GM10266 (cell line): ENCODE results near the gene DNAH17.

Experiments
- DNase-seq: peaks from one replicate; pipeline ENCODE4 v3.0.0; 2012; ENCODE audit errors: extremely low spot score
- TF ChIP-seq, protein P1 (sequence below): IDR thresholded peaks from 2 replicates; pipeline ENCODE4 v1.5.1; 2012; ENCODE audit warnings: mild to moderate bottlenecking, low read depth; ENCODE audit not compliant: control insufficient read depth, insufficient read depth; ENCODE audit errors: missing control alignments

DNAH17 gene

DNA sequence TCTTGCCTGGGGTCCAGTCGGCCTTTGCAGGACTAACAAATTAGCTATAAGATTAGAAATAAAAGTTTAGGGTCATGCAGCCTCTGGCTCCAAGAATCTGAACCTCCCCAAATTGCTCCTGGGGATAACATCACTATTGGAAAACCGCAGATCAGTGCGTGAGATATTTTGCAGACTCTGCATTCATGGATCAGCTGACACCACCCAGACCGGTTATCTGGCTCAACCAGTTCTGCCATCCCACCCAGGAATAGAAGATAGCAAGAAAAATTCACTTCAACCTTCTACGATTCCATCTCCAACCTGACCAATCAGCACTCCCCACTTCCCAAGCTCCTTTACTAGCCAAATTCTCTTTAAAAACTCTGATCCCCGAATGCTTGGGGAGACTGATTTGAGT, 203.0 kb downstream of the DNAH17 start:
- TF ChIP-seq, protein P1, sequence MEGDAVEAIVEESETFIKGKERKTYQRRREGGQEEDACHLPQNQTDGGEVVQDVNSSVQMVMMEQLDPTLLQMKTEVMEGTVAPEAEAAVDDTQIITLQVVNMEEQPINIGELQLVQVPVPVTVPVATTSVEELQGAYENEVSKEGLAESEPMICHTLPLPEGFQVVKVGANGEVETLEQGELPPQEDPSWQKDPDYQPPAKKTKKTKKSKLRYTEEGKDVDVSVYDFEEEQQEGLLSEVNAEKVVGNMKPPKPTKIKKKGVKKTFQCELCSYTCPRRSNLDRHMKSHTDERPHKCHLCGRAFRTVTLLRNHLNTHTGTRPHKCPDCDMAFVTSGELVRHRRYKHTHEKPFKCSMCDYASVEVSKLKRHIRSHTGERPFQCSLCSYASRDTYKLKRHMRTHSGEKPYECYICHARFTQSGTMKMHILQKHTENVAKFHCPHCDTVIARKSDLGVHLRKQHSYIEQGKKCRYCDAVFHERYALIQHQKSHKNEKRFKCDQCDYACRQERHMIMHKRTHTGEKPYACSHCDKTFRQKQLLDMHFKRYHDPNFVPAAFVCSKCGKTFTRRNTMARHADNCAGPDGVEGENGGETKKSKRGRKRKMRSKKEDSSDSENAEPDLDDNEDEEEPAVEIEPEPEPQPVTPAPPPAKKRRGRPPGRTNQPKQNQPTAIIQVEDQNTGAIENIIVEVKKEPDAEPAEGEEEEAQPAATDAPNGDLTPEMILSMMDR, result no peak
- DNase-seq, result no peak
